B cell (primary cell): ENCODE measurements around the gene CSRP3. TPM values are rescaled to one million over a fixed set of nuclear protein-coding genes. Genes with fewer than 3 reads are reported as not detected.
"Not testable (repeated sequence)": the region's sequence is repeated elsewhere in the genome, so short reads cannot be mapped to it uniquely, and the experiment has no call there.

Experiments
- ATAC-seq: fragments of 200-7000 bp; cut with Tn5 transposase; one replicate; pipeline ENCODE4 v1.10.0; 2021; ENCODE audit warnings: low read depth, mild to moderate bottlenecking, moderate number of reproducible peaks, moderate library complexity
- CTCF ChIA-PET: fragments of 350-600 bp; sonication (Branson Sonifier 250); formaldehyde crosslinking; loops from one replicate; lab custom pipeline; 2021; ENCODE audit warnings: antibody characterized with exemption, inconsistent platforms; lab: Charles Lee
- POLR2A ChIA-PET: fragments of 350-600 bp; sonication (Branson Sonifier 250); formaldehyde crosslinking; loops from one replicate; lab custom pipeline; 2021; ENCODE audit warnings: antibody characterized with exemption; lab: Charles Lee
- DNase-seq: peaks from one replicate; pipeline ENCODE4 v3.0.0; 2013
- H2AFZ ChIP-seq: 2 replicates; pipeline ENCODE4 v1.6.1; 2012; ENCODE audit warnings: mild to moderate bottlenecking, low read depth, low read length; ENCODE audit not compliant: insufficient read depth, poor library complexity, severe bottlenecking
- H3K27ac ChIP-seq, 2 donors: 1 replicate in 1 of 2; 2 replicates in 1 of 2; pipeline ENCODE4 v1.5.1; 2012 to 2013; ENCODE audit warnings: low read length in 2 of 2, mild to moderate bottlenecking in 2 of 2, moderate library complexity in 1 of 2
- H3K27me3 ChIP-seq, 4 experiments: fragments of 200-600 bp in 1 of 4; sonication (generic) in 1 of 4; replicated peaks in 1 of 4; 1 replicate in 2 of 4; 2 replicates in 2 of 4; pipeline versions ENCODE4 v1.6.1 to v1.7.0; 2013 to 2016; ENCODE audit warnings: low read length in 3 of 4, mild to moderate bottlenecking in 2 of 4, mixed read lengths in 1 of 4, moderate library complexity in 1 of 4; ENCODE audit not compliant: insufficient read depth in 4 of 4, control insufficient read depth in 3 of 4; ENCODE audit errors: control extremely low read depth in 1 of 4
- H3K36me3 ChIP-seq, 2 experiments: replicated peaks in 1 of 2; 1 replicate in 1 of 2; 2 replicates in 1 of 2; pipeline versions ENCODE4 v1.6.1 to v1.7.1; 2013; ENCODE audit warnings: low read length in 1 of 2; ENCODE audit not compliant: insufficient read depth in 2 of 2, control insufficient read depth in 1 of 2; ENCODE audit errors: control extremely low read depth in 1 of 2, extremely low read depth in 1 of 2
- H3K4me1 ChIP-seq, 2 donors: fragments of 200-600 bp in 1 of 2; sonication (generic) in 1 of 2; 1 replicate in 1 of 2; 2 replicates in 1 of 2; pipeline versions ENCODE4 v1.5.1 to v1.6.1; 2013 to 2017; ENCODE audit warnings: low read length in 2 of 2; ENCODE audit not compliant: control insufficient read depth in 2 of 2, insufficient read depth in 2 of 2
- H3K4me2 ChIP-seq: replicated peaks from 2 replicates; pipeline ENCODE3; 2012; ENCODE audit warnings: mild to moderate bottlenecking, low read depth, low read length; ENCODE audit not compliant: poor library complexity, severe bottlenecking
- H3K4me3 ChIP-seq, 5 experiments: fragments of 200-600 bp in 1 of 5; sonication (generic) in 1 of 5; 1 replicate in 3 of 5; 2 replicates in 2 of 5; pipeline versions ENCODE4 v1.5.1 to v1.7.0; 2011 to 2016; ENCODE audit warnings: low read length in 4 of 5, mild to moderate bottlenecking in 4 of 5, low read depth in 2 of 5, control low read depth in 1 of 5, moderate library complexity in 1 of 5; ENCODE audit not compliant: insufficient read depth in 1 of 5; ENCODE audit errors: control extremely low read depth in 1 of 5, extremely low read depth in 1 of 5
- H3K79me2 ChIP-seq: fragments of 200-600 bp; sonication (generic); one replicate; pipeline ENCODE4 v1.6.0; 2016; ENCODE audit warnings: low read length; ENCODE audit not compliant: control insufficient read depth, insufficient read depth
- H3K9ac ChIP-seq: fragments of 200-600 bp; sonication (generic); 2 replicates; pipeline ENCODE4 v1.6.1; 2017; ENCODE audit warnings: mild to moderate bottlenecking, low read length, moderate library complexity
- H3K9me3 ChIP-seq, 3 donors: one replicate each; pipeline versions ENCODE4 v1.6.1 to v1.7.1; 2013; ENCODE audit warnings: low read length in 2 of 3; ENCODE audit not compliant: control insufficient read depth in 2 of 3, insufficient read depth in 1 of 3; ENCODE audit errors: control extremely low read depth in 1 of 3
- H4K20me1 ChIP-seq: 2 replicates; pipeline ENCODE4 v1.6.0; 2012; ENCODE audit warnings: mild to moderate bottlenecking, low read length; ENCODE audit not compliant: insufficient read depth, control insufficient read depth, poor library complexity, severe bottlenecking
- H3K27ac Mint-ChIP-seq: one replicate; pipeline ENCODE4 v1.8.0; 2021; ENCODE audit warnings: mixed read lengths
- H3K27me3 Mint-ChIP-seq: one replicate; pipeline ENCODE4 v1.8.0; 2021; ENCODE audit warnings: mixed read lengths
- H3K4me1 Mint-ChIP-seq: one replicate; pipeline ENCODE4 v1.8.0; 2021; ENCODE audit warnings: mixed read lengths
- H3K4me3 Mint-ChIP-seq: one replicate; pipeline ENCODE4 v1.8.0; 2021; ENCODE audit warnings: mixed read lengths
- H3K9me3 Mint-ChIP-seq: one replicate; pipeline ENCODE4 v1.8.0; 2022; ENCODE audit warnings: mixed read lengths; ENCODE audit not compliant: insufficient read depth
- EZH2 ChIP-seq: IDR thresholded peaks from 2 replicates; pipeline ENCODE4 v1.6.1; 2012; ENCODE audit warnings: borderline replicate concordance, low read depth, mild to moderate bottlenecking, moderate library complexity, low read length; ENCODE audit not compliant: insufficient read depth, poor library complexity, severe bottlenecking
- WGBS: methylation state at CpG from one replicate; pipeline ENCODE4 v1.1.5; 2013; ENCODE audit warnings: missing lambda C conversion rate; ENCODE audit not compliant: insufficient coverage; 5-methylcytosine and 5-hydroxymethylcytosine counted together
- intact Hi-C: fragments of 100-400 bp; cut with micrococcal nuclease; formaldehyde crosslinking; loops from one replicate; pipeline ENCODE4 v1.10.0; 2022
- polyA plus RNA-seq: library from polyadenylated mRNA; depleted of rRNA; stranded (reverse); fragments of >200 nt; gene quantifications from 2 replicates; pipeline ENCODE4 v1.2.3, GENCODE V29; 2012
- total RNA-seq, 2 donors: library from RNA; stranded (reverse); fragments of 120-200 nt in 1 of 2; gene quantifications; 1 replicate in 1 of 2; 2 replicates in 1 of 2; pipeline versions ENCODE4 v1.2.3 to v1.2.4, GENCODE V29; 2013 to 2022
- TF ChIP-seq, protein P1 (sequence below): fragments of 200-600 bp; IDR thresholded peaks from one replicate; pipeline ENCODE4 v1.8.0; 2022; ENCODE audit warnings: antibody characterized with exemption, mild to moderate bottlenecking

The CSRP3 gene
- total and polyA plus RNA-seq, 2 donors (not counting 1 experiment from before 2014, with no cell fraction given), result not detected

DNA sequence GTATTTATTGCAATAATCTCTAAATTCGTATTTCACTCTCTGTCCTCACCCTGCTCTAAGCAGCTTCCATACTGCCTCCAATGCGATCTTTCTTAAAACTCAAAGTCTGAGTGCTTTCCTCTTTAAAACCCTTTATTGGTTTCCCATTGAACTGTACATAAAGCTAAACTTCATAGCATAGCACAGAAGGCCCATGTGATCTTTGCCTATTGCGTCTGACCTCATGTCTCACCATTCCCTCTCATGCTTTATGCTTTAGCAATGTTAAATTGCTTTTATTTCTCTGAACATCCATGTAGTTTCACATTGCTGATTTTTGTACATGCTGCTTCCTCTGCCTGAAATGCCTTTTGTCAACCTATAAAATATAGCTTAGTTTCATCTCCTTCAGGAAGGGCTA, 56.5 kb downstream of the CSRP3 start:
- H4K20me1 ChIP-seq, result no peaks in the 10 kb centered on the region
- H2AFZ ChIP-seq, result no peak overlapping the region
- no peak overlapping the region for H3K27ac Mint-ChIP-seq
- ChIA-PET POLR2A (no interaction called here), CTCF (no interaction called here)
- TF ChIP-seq, protein P1, sequence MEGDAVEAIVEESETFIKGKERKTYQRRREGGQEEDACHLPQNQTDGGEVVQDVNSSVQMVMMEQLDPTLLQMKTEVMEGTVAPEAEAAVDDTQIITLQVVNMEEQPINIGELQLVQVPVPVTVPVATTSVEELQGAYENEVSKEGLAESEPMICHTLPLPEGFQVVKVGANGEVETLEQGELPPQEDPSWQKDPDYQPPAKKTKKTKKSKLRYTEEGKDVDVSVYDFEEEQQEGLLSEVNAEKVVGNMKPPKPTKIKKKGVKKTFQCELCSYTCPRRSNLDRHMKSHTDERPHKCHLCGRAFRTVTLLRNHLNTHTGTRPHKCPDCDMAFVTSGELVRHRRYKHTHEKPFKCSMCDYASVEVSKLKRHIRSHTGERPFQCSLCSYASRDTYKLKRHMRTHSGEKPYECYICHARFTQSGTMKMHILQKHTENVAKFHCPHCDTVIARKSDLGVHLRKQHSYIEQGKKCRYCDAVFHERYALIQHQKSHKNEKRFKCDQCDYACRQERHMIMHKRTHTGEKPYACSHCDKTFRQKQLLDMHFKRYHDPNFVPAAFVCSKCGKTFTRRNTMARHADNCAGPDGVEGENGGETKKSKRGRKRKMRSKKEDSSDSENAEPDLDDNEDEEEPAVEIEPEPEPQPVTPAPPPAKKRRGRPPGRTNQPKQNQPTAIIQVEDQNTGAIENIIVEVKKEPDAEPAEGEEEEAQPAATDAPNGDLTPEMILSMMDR, result no peak
- TF ChIP-seq EZH2, result no peak
- no peak for DNase-seq
- WGBS, result 67% methylated on average over 3 of the region's 3 CpGs
- H3K9me3 ChIP-seq, result no peaks in the 10 kb centered on the region
- no peaks in the 10 kb centered on the region for H3K4me1 ChIP-seq
- no peaks in the 10 kb centered on the region for H3K9me3 Mint-ChIP-seq
- no peak overlapping the region for H3K9ac ChIP-seq
- no peak for ATAC-seq
- no peaks in the 10 kb centered on the region for H3K79me2 ChIP-seq
- intact Hi-C loops, result no loop called here
- peaks cover 0 to 20% of the 10 kb centered on the region in 2 experiments for H3K36me3 ChIP-seq
- no peaks in the 10 kb centered on the region for H3K4me1 Mint-ChIP-seq
- no peak overlapping the region for H3K4me3 Mint-ChIP-seq
- H3K27me3 Mint-ChIP-seq, result no peaks in the 10 kb centered on the region
- H3K4me3 ChIP-seq, result no peak overlapping the region
- H3K27me3 ChIP-seq, result no peaks in the 10 kb centered on the region
- no peak overlapping the region for H3K4me2 ChIP-seq
- no peak overlapping the region for H3K27ac ChIP-seq

- ATAC-seq, H2AFZ ChIP-seq, H3K9me3 Mint-ChIP-seq, CTCF ChIA-PET, H3K4me3 Mint-ChIP-seq, H3K4me1 ChIP-seq, H3K9ac ChIP-seq, H3K27ac Mint-ChIP-seq, H3K9me3 ChIP-seq, H3K4me2 ChIP-seq, H4K20me1 ChIP-seq, H3K27ac ChIP-seq, POLR2A ChIA-PET, H3K27me3 Mint-ChIP-seq, H3K27me3 ChIP-seq, H3K4me3 ChIP-seq, DNase-seq, H3K4me1 Mint-ChIP-seq, intact Hi-C loops, H3K79me2 ChIP-seq: not testable (repeated sequence)
- H3K36me3 ChIP-seq, result peaks cover 2 to 11% of the 10 kb centered on the region in 2 experiments
- WGBS, result no CpG with 5 or more reads among the region's 4 CpGs
Observed at GRCh38 chr11:19136884-19137283, 64.9 kb downstream of the CSRP3 start.
